BLaER1 (cell line): Measurements from ENCODE around the gene SOX5.

Experiments used
- H3K27ac ChIP-seq: shearing (Covaris generic); formaldehyde crosslinking; 2 replicates; pipeline ENCODE4 v1.8.1; 2022
- H3K27me3 ChIP-seq: shearing (Covaris generic); formaldehyde crosslinking; 2 replicates; pipeline ENCODE4 v1.8.1; 2022
- H3K36me3 ChIP-seq: shearing (Covaris generic); formaldehyde crosslinking; 2 replicates; pipeline ENCODE4 v1.8.1; 2022
- H3K4me1 ChIP-seq: shearing (Covaris generic); formaldehyde crosslinking; 2 replicates; pipeline ENCODE4 v1.8.1; 2022
- H3K4me2 ChIP-seq: shearing (Covaris generic); formaldehyde crosslinking; 2 replicates; pipeline ENCODE4 v1.8.1; 2022
- H3K4me3 ChIP-seq: shearing (Covaris generic); formaldehyde crosslinking; 2 replicates; pipeline ENCODE4 v1.8.1; 2022
- H3K9ac ChIP-seq: shearing (Covaris generic); formaldehyde crosslinking; 2 replicates; pipeline ENCODE4 v1.8.1; 2022
- H3K9me3 ChIP-seq: shearing (Covaris generic); formaldehyde crosslinking; 2 replicates; pipeline ENCODE4 v1.8.1; 2022
- H4K20me1 ChIP-seq: shearing (Covaris generic); formaldehyde crosslinking; 2 replicates; pipeline ENCODE4 v1.8.1; 2022
- Cebpa-rat ChIP-seq: shearing (Covaris generic); IDR thresholded peaks from 2 replicates; pipeline ENCODE4 v1.8.1; 2022

The SOX5 gene

DNA sequence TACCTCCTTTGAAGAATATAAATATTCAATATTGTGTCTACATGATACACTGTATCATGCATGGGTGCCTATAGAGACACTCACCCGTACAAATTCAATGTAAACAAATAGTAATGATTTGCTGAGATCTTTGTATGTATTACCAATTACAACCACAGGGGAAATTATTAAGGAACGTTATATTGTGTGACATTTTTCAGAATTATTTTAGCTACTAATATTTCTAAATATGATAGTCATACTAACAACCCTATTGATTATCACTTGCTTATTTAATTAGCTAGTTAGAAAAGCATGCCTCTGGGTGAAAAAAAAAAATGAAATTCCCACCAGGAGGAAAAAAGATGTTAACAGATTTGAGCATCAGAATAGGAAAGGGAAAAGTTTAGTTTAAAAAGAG, 2.1 kb downstream of the SOX5 start:
- H3K9ac ChIP-seq: no peak overlapping the region
- H4K20me1 ChIP-seq: no peaks in the 10 kb centered on the region
- TF ChIP-seq Cebpa-rat: no peak
- no peaks in the 10 kb centered on the region for H3K9me3 ChIP-seq
- H3K27ac ChIP-seq: no peak overlapping the region
- no peaks in the 10 kb centered on the region for H3K4me1 ChIP-seq
- no peaks in the 10 kb centered on the region for H3K36me3 ChIP-seq
- H3K4me3 ChIP-seq: no peak overlapping the region
- H3K27me3 ChIP-seq: no peaks in the 10 kb centered on the region
- no peak overlapping the region for H3K4me2 ChIP-seq

GRCh38 chr12:23945249-23945648, 4.2 kb downstream of the SOX5 start:
- no peak overlapping the region for H3K4me3 ChIP-seq
- no peaks in the 10 kb centered on the region for H3K9me3 ChIP-seq
- no peak for TF ChIP-seq Cebpa-rat
- H3K27ac ChIP-seq: no peak overlapping the region
- no peaks in the 10 kb centered on the region for H3K36me3 ChIP-seq
- H3K4me2 ChIP-seq: no peak overlapping the region
- no peak overlapping the region for H3K9ac ChIP-seq
- no peaks in the 10 kb centered on the region for H3K4me1 ChIP-seq
- H4K20me1 ChIP-seq: no peaks in the 10 kb centered on the region
- H3K27me3 ChIP-seq: no peaks in the 10 kb centered on the region

- no peak for TF ChIP-seq Cebpa-rat
- Histone ChIP-seq H3K36me3 (no peaks in the 10 kb centered on the region), H3K4me2 (no peak overlapping the region), H3K4me1 (no peaks in the 10 kb centered on the region), H4K20me1 (no peaks in the 10 kb centered on the region), H3K4me3 (no peak overlapping the region), H3K9me3 (no peaks in the 10 kb centered on the region), H3K9ac (no peak overlapping the region), H3K27me3 (no peaks in the 10 kb centered on the region), H3K27ac (no peak overlapping the region)
Observed at GRCh38 chr12:23944067-23944466, 5.4 kb downstream of the SOX5 start.

- Histone ChIP-seq H3K4me2 (no peak overlapping the region), H3K36me3 (no peaks in the 10 kb centered on the region), H3K27ac (no peak overlapping the region), H3K9ac (no peak overlapping the region), H3K27me3 (no peaks in the 10 kb centered on the region), H3K4me1 (no peaks in the 10 kb centered on the region), H3K4me3 (no peak overlapping the region), H3K9me3 (no peaks in the 10 kb centered on the region), H4K20me1 (no peaks in the 10 kb centered on the region)
- TF ChIP-seq Cebpa-rat: no peak
Observed at GRCh38 chr12:23942841-23943240, 6.6 kb downstream of the SOX5 start.

GRCh38 chr12:23941780-23942179, 7.7 kb downstream of the SOX5 start:
- H3K4me3 ChIP-seq: no peak overlapping the region
- H3K36me3 ChIP-seq: no peaks in the 10 kb centered on the region
- no peaks in the 10 kb centered on the region for H3K4me1 ChIP-seq
- H3K27me3 ChIP-seq: no peaks in the 10 kb centered on the region
- H3K9ac ChIP-seq: no peak overlapping the region
- H3K27ac ChIP-seq: no peak overlapping the region
- no peaks in the 10 kb centered on the region for H4K20me1 ChIP-seq
- H3K4me2 ChIP-seq: no peak overlapping the region
- no peaks in the 10 kb centered on the region for H3K9me3 ChIP-seq
- TF ChIP-seq Cebpa-rat: no peak

GRCh38 chr12:23938422-23938821, 11.0 kb downstream of the SOX5 start:
- Histone ChIP-seq H3K9ac (no peak overlapping the region), H3K4me3 (no peak overlapping the region), H3K9me3 (no peaks in the 10 kb centered on the region), H3K4me2 (no peak overlapping the region), H4K20me1 (no peaks in the 10 kb centered on the region), H3K4me1 (no peaks in the 10 kb centered on the region), H3K36me3 (no peaks in the 10 kb centered on the region), H3K27ac (no peak overlapping the region), H3K27me3 (no peaks in the 10 kb centered on the region)
- TF ChIP-seq Cebpa-rat: no peak

DNA sequence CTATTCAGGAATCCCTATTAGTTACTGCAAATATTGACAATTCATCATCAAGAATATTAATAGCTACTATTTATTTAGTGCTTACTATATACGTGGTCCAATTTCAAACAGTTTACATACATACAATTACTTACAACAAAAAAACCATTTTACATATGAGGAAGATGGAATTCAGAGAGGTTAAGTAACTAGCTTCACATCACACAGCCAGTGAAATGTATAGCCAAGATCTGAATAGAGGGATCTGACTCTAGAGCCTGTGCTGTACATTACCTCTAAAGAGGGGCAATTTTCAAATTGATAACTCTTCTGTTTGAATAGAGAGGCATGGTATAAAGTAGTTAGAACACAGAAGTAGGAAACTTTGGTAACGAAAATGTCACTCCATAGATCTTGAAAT, 18.3 kb downstream of the SOX5 start:
- Histone ChIP-seq H3K4me2 (no peak overlapping the region), H3K4me3 (no peak overlapping the region), H3K27me3 (no peaks in the 10 kb centered on the region), H3K9ac (no peak overlapping the region), H3K36me3 (no peaks in the 10 kb centered on the region), H3K27ac (no peak overlapping the region), H3K9me3 (no peaks in the 10 kb centered on the region), H3K4me1 (no peaks in the 10 kb centered on the region), H4K20me1 (no peaks in the 10 kb centered on the region)
- no peak for TF ChIP-seq Cebpa-rat

- no peak for TF ChIP-seq Cebpa-rat
- Histone ChIP-seq H3K9ac (no peak overlapping the region), H3K4me2 (no peak overlapping the region), H3K36me3 (no peaks in the 10 kb centered on the region), H3K4me3 (no peak overlapping the region), H4K20me1 (no peaks in the 10 kb centered on the region), H3K27ac (no peak overlapping the region), H3K9me3 (no peaks in the 10 kb centered on the region), H3K27me3 (no peaks in the 10 kb centered on the region), H3K4me1 (no peaks in the 10 kb centered on the region)
Observed at GRCh38 chr12:23930599-23930998, 18.9 kb downstream of the SOX5 start.

- Histone ChIP-seq H3K27ac (no peak overlapping the region), H3K4me3 (no peak overlapping the region), H3K27me3 (no peaks in the 10 kb centered on the region), H3K36me3 (no peaks in the 10 kb centered on the region), H3K4me2 (no peak overlapping the region), H3K9me3 (no peaks in the 10 kb centered on the region), H4K20me1 (no peaks in the 10 kb centered on the region), H3K9ac (no peak overlapping the region), H3K4me1 (no peaks in the 10 kb centered on the region)
- no peak for TF ChIP-seq Cebpa-rat
Observed at GRCh38 chr12:23929906-23930305, 19.6 kb downstream of the SOX5 start.

DNA sequence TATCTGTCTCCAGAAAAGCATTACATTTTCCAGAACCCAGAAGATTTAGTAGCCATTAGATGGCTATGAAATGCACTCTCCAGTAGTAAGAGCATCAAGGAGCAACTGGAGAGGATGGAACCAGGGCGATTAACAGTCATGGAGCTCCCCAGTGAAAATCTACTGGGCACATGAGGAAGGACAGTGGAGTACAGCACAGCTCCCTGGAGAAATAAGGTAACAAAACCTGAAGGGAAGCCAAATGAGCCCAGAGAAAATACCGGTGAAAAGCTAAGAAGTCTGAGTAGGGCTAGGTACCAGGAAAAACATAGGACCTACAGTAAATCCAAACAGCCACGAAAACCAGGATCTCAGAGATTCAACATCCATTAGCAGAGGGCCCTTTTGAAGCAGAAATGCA, 21.6 kb downstream of the SOX5 start:
- H3K27me3 ChIP-seq: no peaks in the 10 kb centered on the region
- H3K9ac ChIP-seq: no peak overlapping the region
- no peaks in the 10 kb centered on the region for H3K36me3 ChIP-seq
- H3K4me2 ChIP-seq: no peak overlapping the region
- no peak overlapping the region for H3K27ac ChIP-seq
- H4K20me1 ChIP-seq: no peaks in the 10 kb centered on the region
- TF ChIP-seq Cebpa-rat: no peak
- no peaks in the 10 kb centered on the region for H3K4me1 ChIP-seq
- no peak overlapping the region for H3K4me3 ChIP-seq
- H3K9me3 ChIP-seq: no peaks in the 10 kb centered on the region

- Histone ChIP-seq H4K20me1 (no peaks in the 10 kb centered on the region), H3K4me2 (no peak overlapping the region), H3K9ac (no peak overlapping the region), H3K36me3 (no peaks in the 10 kb centered on the region), H3K27me3 (no peaks in the 10 kb centered on the region), H3K27ac (no peak overlapping the region), H3K4me3 (no peak overlapping the region), H3K9me3 (no peaks in the 10 kb centered on the region), H3K4me1 (no peaks in the 10 kb centered on the region)
- no peak for TF ChIP-seq Cebpa-rat
Observed at GRCh38 chr12:23921099-23921856, 28.2 kb downstream of the SOX5 start.
